Colonic mucosa (tissue), 4 donors: ENCODE measurements around the gene TRIM58. TPM values are rescaled to one million over a fixed set of nuclear protein-coding genes. Genes with fewer than 3 reads are reported as not detected.

Source experiments
- DNase-seq: peaks from one replicate; pipeline ENCODE4 v3.0.0-alpha.2; 2020
- H3K27ac ChIP-seq: fragments of 200-600 bp; one replicate; pipeline ENCODE4 v1.8.0; 2021
- H3K27me3 ChIP-seq: fragments of 200-600 bp; one replicate; pipeline ENCODE4 v1.8.0; 2021
- H3K36me3 ChIP-seq: fragments of 200-600 bp; one replicate; pipeline ENCODE4 v1.8.0; 2021
- H3K4me1 ChIP-seq: fragments of 200-600 bp; one replicate; pipeline ENCODE4 v1.8.0; 2021; ENCODE audit warnings: mild to moderate bottlenecking
- H3K4me3 ChIP-seq: fragments of 200-600 bp; one replicate; pipeline ENCODE4 v1.8.0; 2021
- H3K9ac ChIP-seq, 2 donors: one replicate each; pipeline ENCODE4 v1.7.0; 2013; ENCODE audit warnings: control low read depth in 2 of 2, low read depth in 2 of 2, low read length in 2 of 2
- H3K9me3 ChIP-seq: fragments of 200-600 bp; one replicate; pipeline ENCODE4 v1.8.0; 2021
- intact Hi-C: fragments of 100-400 bp; cut with DNase I; formaldehyde crosslinking; loops from one replicate; pipeline ENCODE4 v1.14.1; 2022
- total RNA-seq, 2 donors: library from RNA; stranded (reverse); fragmentation: NEBNext Ultra II Directional in 1 of 2; extraction: Animal tissue kit (Norgen Biotek cat#: 25700) in 1 of 2; gene quantifications; one replicate each; pipeline ENCODE4 v1.2.1, GENCODE V29; 2021
- TF ChIP-seq, protein P1 (sequence below): fragments of 200-600 bp; IDR thresholded peaks from one replicate; pipeline ENCODE4 v1.8.0; 2022; ENCODE audit warnings: antibody characterized with exemption, mild to moderate bottlenecking
- donor health status: healthy.
- donor health status: DM: no; HTN: no; CAD: no.
- donor health status: DM: no; HTN: no; CAD: no.

Gene TRIM58
- total RNA-seq, 2 donors from 2014 or later: 2.4 to 3.6 TPM

DNA sequence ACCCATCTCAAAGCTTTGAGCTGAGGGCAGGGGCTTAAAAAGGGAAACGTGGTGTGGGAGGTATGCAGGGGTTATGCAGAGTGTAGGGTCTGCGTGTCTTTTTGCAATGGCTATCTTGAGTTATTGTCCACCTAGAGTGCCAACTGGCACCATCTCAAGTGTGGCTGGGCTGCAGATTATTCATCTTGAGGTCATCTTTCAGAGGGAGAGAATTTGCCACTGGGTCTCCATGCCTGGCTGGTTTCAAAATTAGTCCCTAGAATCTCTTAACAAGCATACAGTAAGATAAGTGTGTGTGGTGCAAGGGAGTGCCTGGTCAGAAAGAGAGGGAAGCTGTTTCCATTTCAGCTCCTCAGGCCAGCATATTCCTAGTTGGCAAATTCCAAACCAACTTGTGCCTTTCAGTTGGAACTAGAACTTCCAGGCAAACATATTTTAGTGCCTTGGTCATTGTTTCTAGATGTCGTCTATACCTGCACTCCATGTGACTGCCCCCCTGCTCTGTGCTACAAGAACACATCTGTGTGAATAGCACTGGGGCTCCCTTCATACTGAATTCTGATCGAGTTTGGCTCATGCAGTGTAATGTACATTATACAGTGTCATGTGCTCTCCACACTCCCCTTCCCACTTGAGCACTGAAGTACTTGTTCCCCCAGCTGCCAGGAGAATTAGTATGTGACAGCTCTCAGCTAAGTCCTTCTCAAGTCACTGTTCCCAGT, 58.1 kb downstream of the TRIM58 start:
- no peak overlapping the region for H3K27ac ChIP-seq
- TF ChIP-seq, protein P1, sequence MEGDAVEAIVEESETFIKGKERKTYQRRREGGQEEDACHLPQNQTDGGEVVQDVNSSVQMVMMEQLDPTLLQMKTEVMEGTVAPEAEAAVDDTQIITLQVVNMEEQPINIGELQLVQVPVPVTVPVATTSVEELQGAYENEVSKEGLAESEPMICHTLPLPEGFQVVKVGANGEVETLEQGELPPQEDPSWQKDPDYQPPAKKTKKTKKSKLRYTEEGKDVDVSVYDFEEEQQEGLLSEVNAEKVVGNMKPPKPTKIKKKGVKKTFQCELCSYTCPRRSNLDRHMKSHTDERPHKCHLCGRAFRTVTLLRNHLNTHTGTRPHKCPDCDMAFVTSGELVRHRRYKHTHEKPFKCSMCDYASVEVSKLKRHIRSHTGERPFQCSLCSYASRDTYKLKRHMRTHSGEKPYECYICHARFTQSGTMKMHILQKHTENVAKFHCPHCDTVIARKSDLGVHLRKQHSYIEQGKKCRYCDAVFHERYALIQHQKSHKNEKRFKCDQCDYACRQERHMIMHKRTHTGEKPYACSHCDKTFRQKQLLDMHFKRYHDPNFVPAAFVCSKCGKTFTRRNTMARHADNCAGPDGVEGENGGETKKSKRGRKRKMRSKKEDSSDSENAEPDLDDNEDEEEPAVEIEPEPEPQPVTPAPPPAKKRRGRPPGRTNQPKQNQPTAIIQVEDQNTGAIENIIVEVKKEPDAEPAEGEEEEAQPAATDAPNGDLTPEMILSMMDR: no peak
- no peaks in the 10 kb centered on the region for H3K27me3 ChIP-seq
- no peaks in the 10 kb centered on the region for H3K9me3 ChIP-seq
- no peaks in the 10 kb centered on the region for H3K4me1 ChIP-seq
- no peak for DNase-seq
- intact Hi-C loops: no loop called here
- H3K4me3 ChIP-seq: no peak overlapping the region
- no peaks in the 10 kb centered on the region for H3K36me3 ChIP-seq
- H3K9ac ChIP-seq: no peak overlapping the region

DNA sequence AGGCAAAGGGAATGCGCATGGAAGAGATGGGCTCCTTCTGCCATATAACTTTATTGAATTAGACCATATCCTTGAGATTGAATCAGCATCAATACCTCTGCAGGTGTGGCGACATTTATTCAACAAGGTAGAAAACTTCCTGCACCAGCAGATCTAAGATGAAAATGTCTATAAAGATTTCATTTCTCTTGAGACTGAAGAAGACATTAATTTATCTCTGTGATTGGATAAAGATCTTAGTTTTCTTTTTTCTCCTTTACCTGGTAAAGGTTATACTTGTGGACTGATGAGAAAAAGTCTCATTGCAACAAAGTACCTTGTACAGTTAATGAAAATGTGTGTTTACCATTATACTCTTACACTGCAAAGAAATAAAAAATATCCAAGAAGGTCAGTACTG, 63.0 kb downstream of the TRIM58 start, which contains the start of gene OR2T8:
Gene OR2T8, plus strand, starts transcription at position 301 of the 400 bp plus-strand sequence. CDS start 766 bp downstream, outside the sequence.
- TF ChIP-seq, protein P1: no peak
- no peak within 1 kb of the TSS for H3K27ac ChIP-seq
- intact Hi-C loops: no loop called here
- DNase-seq: no peak
- H3K4me1 ChIP-seq: no peaks in the 10 kb centered on the region
- no peaks in the 10 kb centered on the region for H3K36me3 ChIP-seq
- no peaks in the 10 kb centered on the region for H3K27me3 ChIP-seq
- no peaks in the 10 kb centered on the region for H3K9me3 ChIP-seq
- no peak within 1 kb of the TSS for H3K4me3 ChIP-seq
- no peak within 1 kb of the TSS for H3K9ac ChIP-seq

DNA sequence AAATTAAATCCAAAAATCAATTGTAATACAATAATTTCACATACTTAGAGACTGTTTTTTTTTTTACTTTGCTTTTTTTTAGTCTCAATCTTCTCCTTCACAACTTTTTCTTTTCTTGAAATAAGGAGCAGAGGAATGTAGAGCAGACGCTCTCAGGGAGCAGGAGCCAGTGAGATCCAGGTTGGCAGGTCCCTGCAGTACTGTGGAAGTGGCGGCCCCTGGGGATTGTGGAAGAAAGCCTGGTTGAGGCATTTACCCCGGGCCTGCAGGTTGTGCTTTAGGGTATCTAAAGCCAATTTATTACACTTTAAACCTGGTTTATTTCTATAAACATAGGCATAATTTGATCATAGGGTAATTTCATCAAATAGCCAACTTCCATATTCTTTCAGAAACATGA, 67.0 kb downstream of the TRIM58 start:
- Histone ChIP-seq H3K27me3 (no peaks in the 10 kb centered on the region), H3K27ac (no peak overlapping the region), H3K9ac (no peak overlapping the region), H3K4me3 (no peak overlapping the region), H3K4me1 (no peaks in the 10 kb centered on the region), H3K36me3 (no peaks in the 10 kb centered on the region), H3K9me3 (no peaks in the 10 kb centered on the region)
- TF ChIP-seq, protein P1: no peak
- no peak for DNase-seq
- intact Hi-C loops: no loop called here

- no peaks in the 10 kb centered on the region for H3K4me1 ChIP-seq
- no peaks in the 10 kb centered on the region for H3K9me3 ChIP-seq
- no peaks in the 10 kb centered on the region for H3K36me3 ChIP-seq
- H3K4me3 ChIP-seq: no peak within 1 kb of the TSS
- no peak within 1 kb of the TSS for H3K9ac ChIP-seq
- no peak for DNase-seq
- no peaks in the 10 kb centered on the region for H3K27me3 ChIP-seq
- intact Hi-C loops: no loop called here
- TF ChIP-seq, protein P1: no peak
- H3K27ac ChIP-seq: no peak within 1 kb of the TSS
Measured at GRCh38 chr1:247924868-247925267, 67.9 kb downstream of the TRIM58 start, which contains the start of gene OR2AJ1. TSS of gene OR2AJ1 (plus strand) at chr1:247924889. CDS start at chr1:247933769, 8,880 bp downstream.

Other genes with a start within 250 kb of the TRIM58 start
- gene OR13G1, start 177.4 kb upstream of the TRIM58 start, total RNA-seq: not detected
- gene OR6F1, start 140.5 kb upstream of the TRIM58 start, total RNA-seq: not detected
- not detected for gene OR14K1, start 118.6 kb upstream of the TRIM58 start, total RNA-seq
- gene OR14A2, start 109.0 kb upstream of the TRIM58 start, total RNA-seq: not detected
- not detected for gene OR1C1, start 96.6 kb upstream of the TRIM58 start, total RNA-seq
- gene OR14A16, start 33.1 kb upstream of the TRIM58 start, total RNA-seq: not detected
- gene OR11L1, start 15.3 kb upstream of the TRIM58 start, total RNA-seq: not detected
- under 1 TPM; 0.82 to 0.96 TPM for gene OR2W3, start 38.4 kb downstream of the TRIM58 start, total RNA-seq
- gene OR2T8, start 63.1 kb downstream of the TRIM58 start, total RNA-seq: not detected
- gene OR2AJ1, start 67.7 kb downstream of the TRIM58 start, total RNA-seq: not detected
- not detected for gene OR2L8, start 91.7 kb downstream of the TRIM58 start, total RNA-seq
- not detected for gene OR2AK2, start 108.0 kb downstream of the TRIM58 start, total RNA-seq
- not detected for gene OR2L5, start 156.5 kb downstream of the TRIM58 start, total RNA-seq
- gene OR2L2, start 172.9 kb downstream of the TRIM58 start, total RNA-seq: under 1 TPM in 1 of 2 donors, not detected in 1; 0.10 TPM
- gene OR2L3, start 189.6 kb downstream of the TRIM58 start, total RNA-seq: not detected
- gene OR2L13, start 238.0 kb downstream of the TRIM58 start, total RNA-seq: not detected